Endothelial cell of umbilical vein (primary cell): ENCODE results near the gene CCER1.
A peak's percentile ranks its signal among the peaks of the same experiment; 100 is the strongest.

Experiments used
- EZH2 ChIP-seq: IDR thresholded peaks from 2 replicates; pipeline ENCODE4 v1.6.1; 2012; ENCODE audit warnings: borderline replicate concordance, low read depth, mild to moderate bottlenecking, moderate library complexity, low read length, inconsistent platforms; ENCODE audit not compliant: severe bottlenecking
- FOS ChIP-seq: IDR thresholded peaks from 2 replicates; pipeline ENCODE4 v1.6.1; 2011; ENCODE audit warnings: mild to moderate bottlenecking, low read length, moderate library complexity, borderline replicate concordance; ENCODE audit not compliant: insufficient read depth
- GATA2 ChIP-seq: IDR thresholded peaks from 2 replicates; pipeline ENCODE4 v1.7.0; 2011; ENCODE audit warnings: low read depth, mild to moderate bottlenecking, moderate library complexity, mixed read lengths, low read length; ENCODE audit not compliant: insufficient read length, insufficient read depth
- JUN ChIP-seq: IDR thresholded peaks from 2 replicates; pipeline ENCODE4 v1.6.1; 2011; ENCODE audit warnings: borderline replicate concordance, low read depth; ENCODE audit not compliant: insufficient read length, insufficient read depth
- POLR2A ChIP-seq: IDR thresholded peaks from 2 replicates; pipeline ENCODE4 v1.6.1; 2012; ENCODE audit warnings: low read depth, mild to moderate bottlenecking, control low read depth, low read length
- POLR2AphosphoS5 ChIP-seq: IDR thresholded peaks from 2 replicates; pipeline ENCODE4 v1.6.1; 2012; ENCODE audit warnings: low read depth, mild to moderate bottlenecking, control low read depth, low read length, moderate library complexity; ENCODE audit not compliant: insufficient read depth
- TF ChIP-seq, protein P1 (sequence below), 2 donors: IDR thresholded peaks; 1 replicate in 1 of 2; 2 replicates in 1 of 2; pipeline ENCODE4 v1.5.1; 2011; ENCODE audit warnings: low read length in 2 of 2, mild to moderate bottlenecking in 2 of 2, moderate library complexity in 2 of 2, control low read depth in 1 of 2, inconsistent platforms in 1 of 2, low read depth in 1 of 2; ENCODE audit not compliant: insufficient read depth in 1 of 2; ENCODE audit errors: extremely low read depth in 1 of 2
- TF ChIP-seq, protein P2 (sequence below): IDR thresholded peaks from 2 replicates; pipeline ENCODE4 v1.6.1; 2011; ENCODE audit not compliant: insufficient read depth, insufficient read length

DNA sequence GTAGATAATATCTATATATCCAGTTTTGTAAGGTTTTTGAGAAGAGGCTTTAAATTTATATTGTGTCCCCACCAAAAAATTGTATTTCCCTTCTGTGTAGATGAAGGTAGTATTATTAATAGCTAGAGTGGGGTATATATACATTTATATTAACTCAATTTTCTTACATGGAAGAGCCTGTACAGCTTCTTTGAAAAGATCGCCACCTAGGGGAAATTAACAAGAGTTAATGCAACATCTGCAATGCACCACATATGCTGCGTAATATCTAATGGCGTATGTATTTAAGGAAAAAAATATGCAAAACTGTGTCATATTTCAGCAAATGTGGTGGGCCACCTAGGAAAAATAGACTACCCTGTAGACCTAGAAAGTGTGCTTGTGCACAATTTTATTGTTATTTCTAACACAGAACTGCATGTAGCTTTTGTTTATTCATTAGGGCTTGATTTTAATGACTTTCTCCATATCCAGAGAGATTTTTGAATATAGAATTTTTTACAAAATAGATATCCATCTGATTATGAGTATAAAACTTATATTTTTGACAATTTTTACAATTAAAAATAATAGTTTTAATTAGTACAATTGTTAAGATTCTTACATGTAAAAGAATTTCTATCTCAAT lies 14.0 kb downstream of the CCER1 start:
- TF ChIP-seq POLR2A = no peak
- TF ChIP-seq, protein P1, sequence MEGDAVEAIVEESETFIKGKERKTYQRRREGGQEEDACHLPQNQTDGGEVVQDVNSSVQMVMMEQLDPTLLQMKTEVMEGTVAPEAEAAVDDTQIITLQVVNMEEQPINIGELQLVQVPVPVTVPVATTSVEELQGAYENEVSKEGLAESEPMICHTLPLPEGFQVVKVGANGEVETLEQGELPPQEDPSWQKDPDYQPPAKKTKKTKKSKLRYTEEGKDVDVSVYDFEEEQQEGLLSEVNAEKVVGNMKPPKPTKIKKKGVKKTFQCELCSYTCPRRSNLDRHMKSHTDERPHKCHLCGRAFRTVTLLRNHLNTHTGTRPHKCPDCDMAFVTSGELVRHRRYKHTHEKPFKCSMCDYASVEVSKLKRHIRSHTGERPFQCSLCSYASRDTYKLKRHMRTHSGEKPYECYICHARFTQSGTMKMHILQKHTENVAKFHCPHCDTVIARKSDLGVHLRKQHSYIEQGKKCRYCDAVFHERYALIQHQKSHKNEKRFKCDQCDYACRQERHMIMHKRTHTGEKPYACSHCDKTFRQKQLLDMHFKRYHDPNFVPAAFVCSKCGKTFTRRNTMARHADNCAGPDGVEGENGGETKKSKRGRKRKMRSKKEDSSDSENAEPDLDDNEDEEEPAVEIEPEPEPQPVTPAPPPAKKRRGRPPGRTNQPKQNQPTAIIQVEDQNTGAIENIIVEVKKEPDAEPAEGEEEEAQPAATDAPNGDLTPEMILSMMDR (IDR thresholded peaks at IDR 0.05; ENCODE audit: extremely low read depth in 1 of 2, insufficient read depth in 1 of 2, low read depth in 1 of 2, low read length in 2 of 2) = peak; percentile 38 to 47
- no peak for TF ChIP-seq EZH2
- TF ChIP-seq, protein P2, sequence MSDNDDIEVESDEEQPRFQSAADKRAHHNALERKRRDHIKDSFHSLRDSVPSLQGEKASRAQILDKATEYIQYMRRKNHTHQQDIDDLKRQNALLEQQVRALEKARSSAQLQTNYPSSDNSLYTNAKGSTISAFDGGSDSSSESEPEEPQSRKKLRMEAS = no peak
- TF ChIP-seq POLR2AphosphoS5 = no peak
- no peak for TF ChIP-seq GATA2
- no peak for TF ChIP-seq FOS
- no peak for TF ChIP-seq JUN
